OCI-LY1 (cell line): Measurements from ENCODE around the gene MN1.

Source experiments
- H2AFZ ChIP-seq: fragments of 200-600 bp; sonication (generic), shearing (Covaris generic); 2 replicates; pipeline ENCODE4 v1.6.0; 2014; ENCODE audit warnings: antibody characterized with exemption, mild to moderate bottlenecking, low read length
- H3F3A ChIP-seq: fragments of 200-600 bp; sonication (generic), shearing (Covaris generic); 2 replicates; pipeline ENCODE4 v1.6.0; 2014; ENCODE audit warnings: mild to moderate bottlenecking, antibody characterized with exemption, low read length, moderate library complexity; ENCODE audit not compliant: insufficient read depth
- H3K27ac ChIP-seq: fragments of 200-600 bp; sonication (generic); 2 replicates; pipeline ENCODE4 v1.5.1; 2014; ENCODE audit warnings: low read length, mixed run types, mild to moderate bottlenecking, low read depth; ENCODE audit not compliant: poor library complexity, severe bottlenecking
- H3K27me3 ChIP-seq: fragments of 200-600 bp; sonication (generic); 2 replicates; pipeline ENCODE4 v1.6.0; 2014; ENCODE audit warnings: antibody characterized with exemption, mild to moderate bottlenecking, low read length, moderate library complexity; ENCODE audit not compliant: insufficient read depth
- H3K36me3 ChIP-seq: fragments of 200-600 bp; sonication (generic); 2 replicates; pipeline ENCODE4 v1.6.1; 2014; ENCODE audit warnings: mild to moderate bottlenecking, antibody characterized with exemption, low read length, moderate library complexity, mixed read lengths; ENCODE audit not compliant: insufficient read depth
- H3K4me1 ChIP-seq: fragments of 200-600 bp; sonication (generic); 2 replicates; pipeline ENCODE4 v1.5.1; 2014; ENCODE audit warnings: mild to moderate bottlenecking, low read length, moderate library complexity; ENCODE audit not compliant: insufficient read depth, severe bottlenecking
- H3K4me2 ChIP-seq: fragments of 200-600 bp; sonication (generic), shearing (Covaris generic); 2 replicates; pipeline ENCODE4 v1.6.1; 2014; ENCODE audit warnings: low read length
- H3K4me3 ChIP-seq: fragments of 200-600 bp; sonication (generic); 2 replicates; pipeline ENCODE4 v1.5.1; 2014; ENCODE audit warnings: low read length, low read depth, mild to moderate bottlenecking, mixed read lengths; ENCODE audit not compliant: poor library complexity, severe bottlenecking
- H3K79me2 ChIP-seq: fragments of 200-600 bp; shearing (Covaris generic); 2 replicates; pipeline ENCODE4 v1.6.1; 2016; ENCODE audit warnings: mixed run types, low read length, mixed read lengths; ENCODE audit not compliant: insufficient read depth
- H3K9ac ChIP-seq: fragments of 200-600 bp; sonication (generic), shearing (Covaris generic); 2 replicates; pipeline ENCODE4 v1.6.1; 2014; ENCODE audit warnings: mild to moderate bottlenecking, low read length, mixed read lengths
- H3K9me2 ChIP-seq: fragments of 200-600 bp; sonication (generic), shearing (Covaris generic); 2 replicates; pipeline ENCODE4 v1.6.1; 2014; ENCODE audit warnings: low read depth, mild to moderate bottlenecking, low read length, mixed read lengths
- H3K9me3 ChIP-seq: fragments of 200-600 bp; shearing (Covaris generic); 2 replicates; pipeline ENCODE4 v1.6.1; 2014; ENCODE audit warnings: low read length, mixed read lengths
- H4K20me1 ChIP-seq: fragments of 200-600 bp; sonication (generic), shearing (Covaris generic); 2 replicates; pipeline ENCODE4 v1.6.0; 2016; ENCODE audit warnings: mild to moderate bottlenecking, low read length; ENCODE audit not compliant: insufficient read depth
- CTCF ChIP-seq: fragments of 200-600 bp; sonication (generic), shearing (Covaris generic); IDR thresholded peaks from 2 replicates; pipeline ENCODE4 v1.5.1; 2017; ENCODE audit warnings: mild to moderate bottlenecking, antibody characterized with exemption, low read length, moderate library complexity, mixed read lengths
- EZH2 ChIP-seq: fragments of 200-600 bp; sonication (generic), shearing (Covaris generic); IDR thresholded peaks from 2 replicates; pipeline ENCODE4 v1.8.0; 2017; ENCODE audit warnings: borderline replicate concordance, mixed run types, mild to moderate bottlenecking, antibody characterized with exemption, low read length, moderate library complexity, mixed read lengths

MN1 gene

GRCh38 chr22:27784120-27784475 lies 17.5 kb downstream of the MN1 start:
- H3K4me2 ChIP-seq = no peak overlapping the region
- no peak for TF ChIP-seq CTCF
- no peak for TF ChIP-seq EZH2
- no peaks in the 10 kb centered on the region for H3F3A ChIP-seq
- H3K79me2 ChIP-seq = no peaks in the 10 kb centered on the region
- H3K9me2 ChIP-seq = no peaks in the 10 kb centered on the region
- H3K27me3 ChIP-seq = no peaks in the 10 kb centered on the region; the same call in 1 of the 2 replicates
- no peak overlapping the region for H2AFZ ChIP-seq
- no peak overlapping the region for H3K4me3 ChIP-seq
- H3K9me3 ChIP-seq = no peaks in the 10 kb centered on the region
- H4K20me1 ChIP-seq = no peaks in the 10 kb centered on the region
- no peaks in the 10 kb centered on the region for H3K36me3 ChIP-seq
- H3K9ac ChIP-seq = no peak overlapping the region
- no peaks in the 10 kb centered on the region for H3K4me1 ChIP-seq
- no peak overlapping the region for H3K27ac ChIP-seq

- H3K4me2 ChIP-seq = no peak overlapping the region
- no peaks in the 10 kb centered on the region for H3K4me1 ChIP-seq
- no peaks in the 10 kb centered on the region for H4K20me1 ChIP-seq
- no peak overlapping the region for H2AFZ ChIP-seq
- H3K79me2 ChIP-seq = no peaks in the 10 kb centered on the region
- H3K27ac ChIP-seq = no peak overlapping the region
- H3K27me3 ChIP-seq = no peaks in the 10 kb centered on the region; the same call in 1 of the 2 replicates
- no peak overlapping the region for H3K4me3 ChIP-seq
- no peaks in the 10 kb centered on the region for H3K36me3 ChIP-seq
- H3K9me2 ChIP-seq = no peaks in the 10 kb centered on the region
- TF ChIP-seq CTCF (no peak), EZH2 (no peak)
- no peaks in the 10 kb centered on the region for H3F3A ChIP-seq
- H3K9me3 ChIP-seq = no peaks in the 10 kb centered on the region
- H3K9ac ChIP-seq = no peak overlapping the region
Observed at GRCh38 chr22:27783436-27784119, 18.0 kb downstream of the MN1 start.

- no peak overlapping the region for H3K4me3 ChIP-seq
- no peak overlapping the region for H3K9ac ChIP-seq
- no peaks in the 10 kb centered on the region for H3F3A ChIP-seq
- TF ChIP-seq EZH2 (no peak), CTCF (no peak)
- no peak overlapping the region for H2AFZ ChIP-seq
- H3K36me3 ChIP-seq = no peaks in the 10 kb centered on the region
- no peaks in the 10 kb centered on the region for H3K9me2 ChIP-seq
- no peaks in the 10 kb centered on the region; the same call in 1 of the 2 replicates for H3K27me3 ChIP-seq
- H3K79me2 ChIP-seq = no peaks in the 10 kb centered on the region
- no peak overlapping the region for H3K4me2 ChIP-seq
- H3K9me3 ChIP-seq = no peaks in the 10 kb centered on the region
- no peaks in the 10 kb centered on the region for H4K20me1 ChIP-seq
- H3K27ac ChIP-seq = no peak overlapping the region
- H3K4me1 ChIP-seq = no peaks in the 10 kb centered on the region
Observed at GRCh38 chr22:27782088-27782487, 19.5 kb downstream of the MN1 start.
